PC-3 (cell line): Measurements from ENCODE around the gene PGBD5.

Source experiments
- CTCF ChIP-seq: fragments of 300-600 bp; sonication (generic); conservative IDR thresholded peaks from 2 replicates; pipeline ENCODE4 v1.5.1; 2017; ENCODE audit warnings: antibody characterized with exemption, low read depth, mild to moderate bottlenecking, low read length
- EZH2 ChIP-seq: fragments of 300-600 bp; sonication (generic); IDR thresholded peaks from one replicate; pipeline ENCODE4 v1.6.1; 2017; ENCODE audit warnings: antibody characterized with exemption, mild to moderate bottlenecking, low read length; ENCODE audit not compliant: unreplicated experiment

GRCh38 chr1:230415405-230416132, 10.6 kb downstream of the PGBD5 start:
- TF ChIP-seq CTCF (no peak), EZH2 (no peak)
